ENCODE results near the gene UMAD1. TPM values are rescaled to one million over a fixed set of nuclear protein-coding genes. Genes with fewer than 3 reads are reported as not detected.

Gene UMAD1
- total RNA-seq, 2 donors from 2014 or later, result 19.5 to 31.4 TPM

GRCh38 chr7:7883394-7883793, 242.8 kb downstream of the UMAD1 start:
- Histone ChIP-seq H3K27ac (no peak overlapping the region), H3K36me3 (no peaks in the 10 kb centered on the region), H3K27me3 (replicated peaks; ENCODE audit: insufficient read depth) (no peaks in the 10 kb centered on the region), H3K9me3 (no peaks in the 10 kb centered on the region), H3K4me3 (no peak overlapping the region), H3K4me1 (replicated peaks) (no peaks in the 10 kb centered on the region)
- intact Hi-C loops (cut with DNase I), result no loop called here
- WGBS, result 93% methylated on average over 2 of the region's 2 CpGs
- DNase-seq (ENCODE audit: low spot score), result no peak
- no peak for TF ChIP-seq POLR2AphosphoS5 (IDR thresholded peaks at IDR 0.05)
- TF ChIP-seq POLR2A (IDR thresholded peaks at IDR 0.05), result no peak
- no peak for TF ChIP-seq CTCF (IDR thresholded peaks at IDR 0.05)

GRCh38 chr7:7884855-7885254, 244.3 kb downstream of the UMAD1 start:
- DNase-seq (ENCODE audit: low spot score), result no peak
- TF ChIP-seq POLR2A (IDR thresholded peaks at IDR 0.05), result no peak
- no peak for TF ChIP-seq POLR2AphosphoS5 (IDR thresholded peaks at IDR 0.05)
- TF ChIP-seq CTCF (IDR thresholded peaks at IDR 0.05), result no peak
- intact Hi-C loops (cut with DNase I), result no loop called here
- WGBS, result 38% methylated on average over 3 of the region's 3 CpGs
- Histone ChIP-seq H3K27ac (no peak overlapping the region), H3K4me1 (replicated peaks) (no peaks in the 10 kb centered on the region), H3K27me3 (replicated peaks; ENCODE audit: insufficient read depth) (no peaks in the 10 kb centered on the region), H3K9me3 (no peaks in the 10 kb centered on the region), H3K36me3 (no peaks in the 10 kb centered on the region), H3K4me3 (no peak overlapping the region)

GRCh38 chr7:7889791-7890568, 249.4 kb downstream of the UMAD1 start:
- Histone ChIP-seq H3K4me1 (replicated peaks) (no peaks in the 10 kb centered on the region), H3K4me3 (no peak overlapping the region), H3K36me3 (no peaks in the 10 kb centered on the region), H3K27me3 (replicated peaks; ENCODE audit: insufficient read depth) (no peaks in the 10 kb centered on the region), H3K27ac (no peak overlapping the region), H3K9me3 (no peaks in the 10 kb centered on the region)
- TF ChIP-seq CTCF (IDR thresholded peaks at IDR 0.05), result no peak
- intact Hi-C loops (cut with DNase I), result no loop called here
- no peak for DNase-seq (ENCODE audit: low spot score)
- WGBS, result over 99% methylated on average over 5 of the region's 5 CpGs

GRCh38 chr7:7895004-7895650, 254.6 kb downstream of the UMAD1 start:
- intact Hi-C loops (cut with DNase I), result no loop called here
- TF ChIP-seq POLR2A (IDR thresholded peaks at IDR 0.05) (no peak), CTCF (IDR thresholded peaks at IDR 0.05) (no peak), POLR2AphosphoS5 (IDR thresholded peaks at IDR 0.05) (no peak)
- no peak overlapping the region for H3K4me3 ChIP-seq
- WGBS, result 35% methylated on average over 7 of the region's 7 CpGs
- H3K4me1 ChIP-seq (replicated peaks), result no peaks in the 10 kb centered on the region
- H3K27me3 ChIP-seq (replicated peaks; ENCODE audit: insufficient read depth), result no peaks in the 10 kb centered on the region
- no peak overlapping the region for H3K27ac ChIP-seq
- no peaks in the 10 kb centered on the region for H3K36me3 ChIP-seq
- no peak for DNase-seq (ENCODE audit: low spot score)
- H3K9me3 ChIP-seq, result no peaks in the 10 kb centered on the region

- WGBS, result 56% methylated on average over 4 of the region's 4 CpGs
- Histone ChIP-seq H3K27ac (no peak overlapping the region), H3K4me1 (replicated peaks) (no peaks in the 10 kb centered on the region), H3K36me3 (no peaks in the 10 kb centered on the region), H3K27me3 (replicated peaks; ENCODE audit: insufficient read depth) (no peaks in the 10 kb centered on the region), H3K9me3 (no peaks in the 10 kb centered on the region), H3K4me3 (no peak overlapping the region)
- intact Hi-C loops (cut with DNase I), result no loop called here
- no peak for TF ChIP-seq POLR2A (IDR thresholded peaks at IDR 0.05)
- TF ChIP-seq CTCF (IDR thresholded peaks at IDR 0.05), result no peak
- TF ChIP-seq POLR2AphosphoS5 (IDR thresholded peaks at IDR 0.05), result no peak
- DNase-seq (ENCODE audit: low spot score), result no peak
These were observed 255.2 kb downstream of the UMAD1 start for GRCh38 chr7:7895754-7896153.
